MM.1S (cell line): ENCODE data around the gene FFAR2.

ENCODE experiments used
- DNase-seq: peaks from one replicate; pipeline ENCODE4 v3.0.0-alpha.2; 2015
- H2AFZ ChIP-seq: fragments of 300-600 bp; sonication (generic); 2 replicates; pipeline ENCODE4 v1.6.0; 2016; ENCODE audit warnings: antibody characterized with exemption, low read length
- H3F3A ChIP-seq: fragments of 300-600 bp; sonication (generic); 2 replicates; pipeline ENCODE4 v1.6.1; 2016; ENCODE audit warnings: mild to moderate bottlenecking, antibody characterized with exemption, low read length, moderate library complexity, mixed read lengths; ENCODE audit not compliant: insufficient read depth
- H3K27ac ChIP-seq: fragments of 300-600 bp; sonication (generic); 2 replicates; pipeline ENCODE4 v1.5.1; 2016; ENCODE audit warnings: mild to moderate bottlenecking, low read length
- H3K27me3 ChIP-seq: fragments of 300-600 bp; sonication (generic); replicated peaks from 2 replicates; pipeline ENCODE4 v1.6.0; 2016; ENCODE audit warnings: low read length; ENCODE audit not compliant: insufficient read depth
- H3K36me3 ChIP-seq: fragments of 300-600 bp; sonication (generic); replicated peaks from 2 replicates; pipeline ENCODE4 v1.6.1; 2016; ENCODE audit warnings: mild to moderate bottlenecking, low read length, mixed read lengths; ENCODE audit not compliant: insufficient read depth
- H3K4me1 ChIP-seq: fragments of 300-600 bp; sonication (generic); 2 replicates; pipeline ENCODE4 v1.6.1; 2016; ENCODE audit warnings: low read length, mixed read lengths
- H3K4me2 ChIP-seq: fragments of 300-600 bp; sonication (generic); 2 replicates; pipeline ENCODE4 v1.6.0; 2016; ENCODE audit warnings: low read depth, low read length
- H3K4me3 ChIP-seq: fragments of 300-600 bp; sonication (generic); 2 replicates; pipeline ENCODE4 v1.5.1; 2016; ENCODE audit warnings: low read length, mixed read lengths
- H3K79me2 ChIP-seq: fragments of 300-600 bp; sonication (generic); 2 replicates; pipeline ENCODE4 v1.6.1; 2016; ENCODE audit warnings: mixed run types, low read length, mixed read lengths
- H3K9ac ChIP-seq: fragments of 300-600 bp; sonication (generic); 2 replicates; pipeline ENCODE4 v1.6.1; 2016; ENCODE audit warnings: low read length, mixed read lengths
- H3K9me2 ChIP-seq: fragments of 300-600 bp; sonication (generic); replicated peaks from 2 replicates; pipeline ENCODE4 v1.6.1; 2016; ENCODE audit warnings: mild to moderate bottlenecking, low read length, mixed read lengths; ENCODE audit not compliant: insufficient read depth
- H3K9me3 ChIP-seq: fragments of 300-600 bp; sonication (generic); replicated peaks from 2 replicates; pipeline ENCODE4 v1.6.1; 2016; ENCODE audit warnings: mild to moderate bottlenecking, low read length, mixed read lengths; ENCODE audit not compliant: insufficient read depth
- H4K20me1 ChIP-seq: fragments of 300-600 bp; sonication (generic); 2 replicates; pipeline ENCODE4 v1.6.1; 2016; ENCODE audit warnings: mild to moderate bottlenecking, low read length, moderate library complexity, mixed read lengths; ENCODE audit not compliant: insufficient read depth
- EZH2 ChIP-seq: fragments of 300-600 bp; sonication (generic); optimal IDR thresholded peaks from 2 replicates; pipeline ENCODE3; 2017; ENCODE audit warnings: low read depth, mild to moderate bottlenecking, antibody characterized with exemption, low read length, mixed read lengths
- EZH2phosphoT487 ChIP-seq: fragments of 300-600 bp; sonication (generic); IDR thresholded peaks from 2 replicates; pipeline ENCODE4 v1.6.1; 2018; ENCODE audit warnings: antibody characterized with exemption, low read length
- TF ChIP-seq, protein P1 (sequence below): fragments of 300-600 bp; sonication (generic); IDR thresholded peaks from 2 replicates; pipeline ENCODE4 v1.5.1; 2016; ENCODE audit warnings: antibody characterized with exemption, low read length, mixed read lengths

FFAR2 gene

DNA sequence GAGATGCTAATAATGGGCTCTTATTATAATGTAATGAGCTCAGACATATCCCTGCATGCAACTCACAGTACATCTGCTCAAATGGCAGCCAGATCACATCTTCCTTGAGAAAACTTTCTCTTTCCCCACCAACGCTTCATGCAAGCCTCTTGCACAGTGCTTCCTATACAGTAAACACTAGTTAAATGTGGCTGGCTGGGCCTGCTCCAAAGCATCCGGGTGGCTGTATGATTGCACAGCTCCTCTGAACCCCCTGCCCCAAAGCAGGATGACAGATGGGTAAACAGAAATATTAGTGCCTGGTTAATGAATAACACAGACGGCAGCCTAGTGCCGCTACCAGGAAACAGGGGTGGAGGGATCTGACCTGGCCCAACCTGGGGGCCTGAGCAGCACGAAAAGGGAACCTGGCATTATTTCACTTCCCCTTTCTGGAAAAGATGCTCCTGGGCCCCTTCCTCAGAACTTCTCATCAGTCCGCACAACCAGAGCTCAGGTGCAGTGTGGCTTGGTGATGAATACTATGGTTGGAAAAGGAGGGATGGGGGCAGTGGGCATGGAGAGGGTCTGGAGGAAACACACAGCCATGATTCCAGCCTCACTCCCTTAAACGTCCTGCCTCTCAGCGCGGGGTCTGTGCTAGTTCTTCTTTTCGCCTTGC is 10.8 kb downstream of the FFAR2 start:
- Histone ChIP-seq H3K79me2 (no peaks in the 10 kb centered on the region), H3K27me3 (no peaks in the 10 kb centered on the region), H3K4me1 (peaks cover 36% of the 10 kb centered on the region), H3K9me3 (no peaks in the 10 kb centered on the region), H3K36me3 (no peaks in the 10 kb centered on the region), H3F3A (peaks cover 20% of the 10 kb centered on the region), H2AFZ (no peak overlapping the region), H3K27ac (no peak overlapping the region), H4K20me1 (no peaks in the 10 kb centered on the region), H3K4me3 (no peak overlapping the region), H3K9ac (no peak overlapping the region), H3K9me2 (no peaks in the 10 kb centered on the region), H3K4me2 (no peak overlapping the region)
- DNase-seq, result no peak
- TF ChIP-seq EZH2phosphoT487, result no peak
- TF ChIP-seq, protein P1, sequence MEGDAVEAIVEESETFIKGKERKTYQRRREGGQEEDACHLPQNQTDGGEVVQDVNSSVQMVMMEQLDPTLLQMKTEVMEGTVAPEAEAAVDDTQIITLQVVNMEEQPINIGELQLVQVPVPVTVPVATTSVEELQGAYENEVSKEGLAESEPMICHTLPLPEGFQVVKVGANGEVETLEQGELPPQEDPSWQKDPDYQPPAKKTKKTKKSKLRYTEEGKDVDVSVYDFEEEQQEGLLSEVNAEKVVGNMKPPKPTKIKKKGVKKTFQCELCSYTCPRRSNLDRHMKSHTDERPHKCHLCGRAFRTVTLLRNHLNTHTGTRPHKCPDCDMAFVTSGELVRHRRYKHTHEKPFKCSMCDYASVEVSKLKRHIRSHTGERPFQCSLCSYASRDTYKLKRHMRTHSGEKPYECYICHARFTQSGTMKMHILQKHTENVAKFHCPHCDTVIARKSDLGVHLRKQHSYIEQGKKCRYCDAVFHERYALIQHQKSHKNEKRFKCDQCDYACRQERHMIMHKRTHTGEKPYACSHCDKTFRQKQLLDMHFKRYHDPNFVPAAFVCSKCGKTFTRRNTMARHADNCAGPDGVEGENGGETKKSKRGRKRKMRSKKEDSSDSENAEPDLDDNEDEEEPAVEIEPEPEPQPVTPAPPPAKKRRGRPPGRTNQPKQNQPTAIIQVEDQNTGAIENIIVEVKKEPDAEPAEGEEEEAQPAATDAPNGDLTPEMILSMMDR, result no peak
- TF ChIP-seq EZH2, result no peak

DNA sequence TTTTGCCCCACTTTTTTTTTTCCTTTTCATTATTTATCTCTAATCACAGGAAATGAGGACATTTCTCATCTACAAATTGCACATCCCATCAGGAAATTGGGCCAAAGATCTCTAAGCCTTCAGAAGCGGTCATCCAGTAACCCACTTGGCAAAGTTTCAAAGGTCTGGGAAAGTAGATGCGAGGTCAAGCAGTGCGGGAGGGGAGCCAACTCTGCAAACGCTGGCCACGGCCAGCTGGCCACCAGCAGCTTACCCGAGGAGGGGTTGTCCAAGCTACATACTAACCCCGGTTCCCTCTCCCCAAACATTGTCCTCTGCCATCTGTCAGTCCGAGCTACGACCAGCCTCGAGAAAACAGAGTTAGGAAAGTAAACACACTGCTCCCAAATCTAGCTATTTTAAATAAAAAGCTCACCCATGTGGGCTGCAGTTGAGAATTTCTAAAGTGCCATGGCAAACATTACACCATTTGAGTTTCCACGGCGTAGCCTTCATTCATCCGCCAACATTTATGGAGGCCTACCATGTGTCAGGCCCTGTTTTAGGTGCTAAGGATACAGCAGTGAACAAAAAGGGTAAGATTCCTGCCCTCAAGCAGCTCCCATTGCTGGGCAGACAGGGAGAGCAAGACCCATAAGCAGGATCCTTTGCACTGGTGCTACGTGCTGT is 11.5 kb downstream of the FFAR2 start:
- Histone ChIP-seq H3K9me2 (no peaks in the 10 kb centered on the region), H3K9me3 (no peaks in the 10 kb centered on the region), H3F3A (peaks cover 20% of the 10 kb centered on the region), H3K79me2 (no peaks in the 10 kb centered on the region), H4K20me1 (no peaks in the 10 kb centered on the region), H2AFZ (no peak overlapping the region), H3K4me1 (peaks cover 36% of the 10 kb centered on the region), H3K27ac (no peak overlapping the region), H3K36me3 (no peaks in the 10 kb centered on the region), H3K9ac (no peak overlapping the region), H3K4me2 (no peak overlapping the region), H3K27me3 (no peaks in the 10 kb centered on the region), H3K4me3 (no peak overlapping the region)
- DNase-seq, result no peak
- TF ChIP-seq, protein P1, result no peak
- TF ChIP-seq EZH2 (no peak), EZH2phosphoT487 (no peak)

DNA sequence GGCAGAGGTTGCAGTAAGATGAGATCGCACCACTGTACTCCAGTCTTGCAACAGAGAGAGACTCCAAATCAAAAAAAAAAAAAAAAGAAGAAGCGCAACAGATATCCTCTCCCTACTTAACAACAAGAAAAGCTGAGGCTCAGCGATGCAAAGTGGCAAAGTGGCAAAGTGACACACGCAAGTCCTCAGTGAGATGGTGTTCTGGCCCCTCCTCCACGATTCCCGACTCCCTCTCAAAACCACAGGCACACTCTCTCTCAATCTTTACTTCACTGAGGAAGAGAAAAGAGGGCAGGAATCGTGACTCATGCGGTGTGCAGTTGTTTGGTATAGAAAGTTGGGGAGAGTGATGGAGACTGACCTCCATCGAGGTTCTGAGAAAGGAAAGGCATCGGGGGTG is 12.6 kb downstream of the FFAR2 start:
- Histone ChIP-seq H3K9me2 (no peaks in the 10 kb centered on the region), H3K27me3 (no peaks in the 10 kb centered on the region), H3F3A (peaks cover 20% of the 10 kb centered on the region), H3K79me2 (no peaks in the 10 kb centered on the region), H3K9me3 (no peaks in the 10 kb centered on the region), H3K27ac (no peak overlapping the region), H4K20me1 (no peaks in the 10 kb centered on the region), H3K36me3 (no peaks in the 10 kb centered on the region), H2AFZ (no peak overlapping the region), H3K4me3 (no peak overlapping the region), H3K4me1 (peaks cover 36% of the 10 kb centered on the region), H3K4me2 (no peak overlapping the region), H3K9ac (no peak overlapping the region)
- no peak for DNase-seq
- TF ChIP-seq EZH2 (no peak), EZH2phosphoT487 (no peak)
- TF ChIP-seq, protein P1, result no peak
